GM23338 (cell line): Measurements from ENCODE around the gene NFILZ. TPM values are rescaled to one million over a fixed set of nuclear protein-coding genes. Genes with fewer than 3 reads are reported as not detected.

ENCODE experiments used
- ATAC-seq: fragments of 200-7000 bp; cut with Tn5 transposase; 3 replicates; pipeline ENCODE4 v1.9.1; 2020
- DNase-seq: peaks from one replicate; pipeline ENCODE4 v3.0.0-alpha.2; 2015; ENCODE audit warnings: low spot score
- H2AFZ ChIP-seq: fragments of 200-600 bp; sonication (generic); 2 replicates; pipeline ENCODE4 v1.8.0; 2016; ENCODE audit warnings: antibody characterized with exemption, mild to moderate bottlenecking, moderate library complexity
- H3F3A ChIP-seq: fragments of 200-600 bp; sonication (generic); replicated peaks from 2 replicates; pipeline ENCODE4 v1.8.0; 2017; ENCODE audit warnings: antibody characterized with exemption, mixed run types, low read depth
- H3K27ac ChIP-seq: fragments of 200-600 bp; sonication (generic); 2 replicates; pipeline ENCODE4 v1.6.1; 2016; ENCODE audit warnings: low read depth
- H3K27me3 ChIP-seq: fragments of 200-600 bp; sonication (generic); 2 replicates; pipeline ENCODE4 v1.8.0; 2016; ENCODE audit warnings: mild to moderate bottlenecking, mixed run types, moderate library complexity; ENCODE audit not compliant: insufficient read depth
- H3K36me3 ChIP-seq: fragments of 200-600 bp; sonication (generic); 2 replicates; pipeline ENCODE4 v1.8.0; 2016; ENCODE audit warnings: mild to moderate bottlenecking; ENCODE audit not compliant: insufficient read depth
- H3K4me1 ChIP-seq: fragments of 200-600 bp; sonication (generic); 2 replicates; pipeline ENCODE4 v1.8.0; 2016; ENCODE audit warnings: mild to moderate bottlenecking, moderate library complexity; ENCODE audit not compliant: insufficient read depth
- H3K4me2 ChIP-seq: fragments of 200-600 bp; sonication (generic); 2 replicates; pipeline ENCODE4 v1.7.1; 2017; ENCODE audit warnings: mixed run types
- H3K4me3 ChIP-seq: fragments of 200-600 bp; sonication (generic); 2 replicates; pipeline ENCODE4 v1.6.1; 2016; ENCODE audit warnings: mixed run types
- H3K79me2 ChIP-seq: fragments of 200-600 bp; sonication (generic); replicated peaks from 2 replicates; pipeline ENCODE4 v1.8.0; 2017; ENCODE audit warnings: mild to moderate bottlenecking; ENCODE audit not compliant: insufficient read depth
- H3K9me2 ChIP-seq: fragments of 200-600 bp; sonication (generic); 2 replicates; pipeline ENCODE4 v1.8.0; 2017; ENCODE audit not compliant: insufficient read depth
- H4K20me1 ChIP-seq: fragments of 200-600 bp; sonication (generic); replicated peaks from 2 replicates; pipeline ENCODE4 v1.8.0; 2017; ENCODE audit warnings: mild to moderate bottlenecking; ENCODE audit not compliant: insufficient read depth
- H3K27ac Mint-ChIP-seq: 2 replicates; pipeline ENCODE4 v1.8.0; 2020; ENCODE audit warnings: inconsistent platforms, mild to moderate bottlenecking, moderate library complexity, mixed read lengths
- H3K27me3 Mint-ChIP-seq: 3 replicates; pipeline ENCODE4 v1.8.0; 2022; ENCODE audit warnings: low read depth, mild to moderate bottlenecking, moderate library complexity, mixed read lengths, inconsistent platforms; ENCODE audit not compliant: insufficient read depth, poor library complexity
- H3K36me3 Mint-ChIP-seq: 3 replicates; pipeline ENCODE4 v1.8.0; 2021; ENCODE audit warnings: low read depth, mild to moderate bottlenecking, inconsistent platforms, moderate library complexity, mixed read lengths
- H3K4me1 Mint-ChIP-seq: 3 replicates; pipeline ENCODE4 v1.8.0; 2020; ENCODE audit warnings: mild to moderate bottlenecking, inconsistent platforms, mixed read lengths
- H3K4me3 Mint-ChIP-seq: 3 replicates; pipeline ENCODE4 v1.8.0; 2021; ENCODE audit warnings: moderate library complexity, mild to moderate bottlenecking, inconsistent platforms, mixed read lengths
- H3K9me3 Mint-ChIP-seq: 3 replicates; pipeline ENCODE4 v1.8.0; 2020; ENCODE audit warnings: moderate library complexity, mild to moderate bottlenecking, inconsistent platforms, mixed read lengths
- CREB1 ChIP-seq: fragments of 250-450 bp; sonication (Bioruptor Pico); IDR thresholded peaks from 2 replicates; pipeline ENCODE4 v1.5.0; 2020; ENCODE audit warnings: low read depth, mild to moderate bottlenecking, moderate library complexity
- NANOG ChIP-seq: IDR thresholded peaks from 2 replicates; pipeline ENCODE4 v1.6.1; 2016; ENCODE audit warnings: antibody characterized with exemption, borderline replicate concordance
- ZNF331 ChIP-seq: fragments of 250-450 bp; sonication (Bioruptor Pico); IDR thresholded peaks from 2 replicates; pipeline ENCODE4 v1.5.0; 2020; ENCODE audit warnings: low read depth, mild to moderate bottlenecking, moderate library complexity
- polyA plus RNA-seq: library from polyadenylated mRNA; unstranded; fragments of >200 nt; fragmentation: Nextera tagmentation; extraction: Ambion mirVana; gene quantifications from 2 replicates; pipeline ENCODE4 v1.2.1, GENCODE V29; 2016
- total RNA-seq: library from RNA; depleted of rRNA; stranded (reverse); fragments of >200 nt; shearing (Covaris generic); gene quantifications from 2 replicates; pipeline ENCODE4 v1.2.3, GENCODE V29; 2014
- TF ChIP-seq, protein P1 (sequence below): fragments of 250-450 bp; sonication (Bioruptor Pico); IDR thresholded peaks from 2 replicates; pipeline ENCODE4 v1.5.0; 2020; ENCODE audit warnings: mild to moderate bottlenecking, moderate library complexity

Gene NFILZ
- total and polyA plus RNA-seq, 2 experiments from 2014 or later = not detected

DNA sequence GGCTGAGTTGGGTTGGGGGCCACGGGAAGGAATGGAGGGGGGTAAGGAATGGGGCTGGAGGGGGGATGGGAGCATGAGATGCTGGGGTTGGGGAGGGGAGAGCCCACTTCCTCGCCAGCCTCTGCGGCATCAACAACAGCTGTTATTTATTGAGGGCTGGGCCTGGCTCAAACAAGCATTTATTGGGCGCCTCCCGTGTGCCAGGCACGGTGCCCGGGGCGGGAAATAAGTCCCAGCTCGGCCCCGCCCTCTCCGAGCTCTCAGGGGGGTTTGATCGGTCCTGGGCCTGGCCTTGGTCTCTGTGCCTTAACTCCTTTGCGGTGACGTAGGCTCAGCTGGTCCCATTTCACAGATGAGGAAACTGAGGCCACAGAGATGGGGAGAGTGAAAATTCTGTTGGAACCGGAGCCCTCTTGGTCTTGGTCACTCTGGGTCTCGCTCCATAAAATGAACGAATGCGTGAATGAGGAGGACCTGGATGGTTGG is 19.0 kb upstream of the NFILZ start (continued):
- TF ChIP-seq, protein P1, sequence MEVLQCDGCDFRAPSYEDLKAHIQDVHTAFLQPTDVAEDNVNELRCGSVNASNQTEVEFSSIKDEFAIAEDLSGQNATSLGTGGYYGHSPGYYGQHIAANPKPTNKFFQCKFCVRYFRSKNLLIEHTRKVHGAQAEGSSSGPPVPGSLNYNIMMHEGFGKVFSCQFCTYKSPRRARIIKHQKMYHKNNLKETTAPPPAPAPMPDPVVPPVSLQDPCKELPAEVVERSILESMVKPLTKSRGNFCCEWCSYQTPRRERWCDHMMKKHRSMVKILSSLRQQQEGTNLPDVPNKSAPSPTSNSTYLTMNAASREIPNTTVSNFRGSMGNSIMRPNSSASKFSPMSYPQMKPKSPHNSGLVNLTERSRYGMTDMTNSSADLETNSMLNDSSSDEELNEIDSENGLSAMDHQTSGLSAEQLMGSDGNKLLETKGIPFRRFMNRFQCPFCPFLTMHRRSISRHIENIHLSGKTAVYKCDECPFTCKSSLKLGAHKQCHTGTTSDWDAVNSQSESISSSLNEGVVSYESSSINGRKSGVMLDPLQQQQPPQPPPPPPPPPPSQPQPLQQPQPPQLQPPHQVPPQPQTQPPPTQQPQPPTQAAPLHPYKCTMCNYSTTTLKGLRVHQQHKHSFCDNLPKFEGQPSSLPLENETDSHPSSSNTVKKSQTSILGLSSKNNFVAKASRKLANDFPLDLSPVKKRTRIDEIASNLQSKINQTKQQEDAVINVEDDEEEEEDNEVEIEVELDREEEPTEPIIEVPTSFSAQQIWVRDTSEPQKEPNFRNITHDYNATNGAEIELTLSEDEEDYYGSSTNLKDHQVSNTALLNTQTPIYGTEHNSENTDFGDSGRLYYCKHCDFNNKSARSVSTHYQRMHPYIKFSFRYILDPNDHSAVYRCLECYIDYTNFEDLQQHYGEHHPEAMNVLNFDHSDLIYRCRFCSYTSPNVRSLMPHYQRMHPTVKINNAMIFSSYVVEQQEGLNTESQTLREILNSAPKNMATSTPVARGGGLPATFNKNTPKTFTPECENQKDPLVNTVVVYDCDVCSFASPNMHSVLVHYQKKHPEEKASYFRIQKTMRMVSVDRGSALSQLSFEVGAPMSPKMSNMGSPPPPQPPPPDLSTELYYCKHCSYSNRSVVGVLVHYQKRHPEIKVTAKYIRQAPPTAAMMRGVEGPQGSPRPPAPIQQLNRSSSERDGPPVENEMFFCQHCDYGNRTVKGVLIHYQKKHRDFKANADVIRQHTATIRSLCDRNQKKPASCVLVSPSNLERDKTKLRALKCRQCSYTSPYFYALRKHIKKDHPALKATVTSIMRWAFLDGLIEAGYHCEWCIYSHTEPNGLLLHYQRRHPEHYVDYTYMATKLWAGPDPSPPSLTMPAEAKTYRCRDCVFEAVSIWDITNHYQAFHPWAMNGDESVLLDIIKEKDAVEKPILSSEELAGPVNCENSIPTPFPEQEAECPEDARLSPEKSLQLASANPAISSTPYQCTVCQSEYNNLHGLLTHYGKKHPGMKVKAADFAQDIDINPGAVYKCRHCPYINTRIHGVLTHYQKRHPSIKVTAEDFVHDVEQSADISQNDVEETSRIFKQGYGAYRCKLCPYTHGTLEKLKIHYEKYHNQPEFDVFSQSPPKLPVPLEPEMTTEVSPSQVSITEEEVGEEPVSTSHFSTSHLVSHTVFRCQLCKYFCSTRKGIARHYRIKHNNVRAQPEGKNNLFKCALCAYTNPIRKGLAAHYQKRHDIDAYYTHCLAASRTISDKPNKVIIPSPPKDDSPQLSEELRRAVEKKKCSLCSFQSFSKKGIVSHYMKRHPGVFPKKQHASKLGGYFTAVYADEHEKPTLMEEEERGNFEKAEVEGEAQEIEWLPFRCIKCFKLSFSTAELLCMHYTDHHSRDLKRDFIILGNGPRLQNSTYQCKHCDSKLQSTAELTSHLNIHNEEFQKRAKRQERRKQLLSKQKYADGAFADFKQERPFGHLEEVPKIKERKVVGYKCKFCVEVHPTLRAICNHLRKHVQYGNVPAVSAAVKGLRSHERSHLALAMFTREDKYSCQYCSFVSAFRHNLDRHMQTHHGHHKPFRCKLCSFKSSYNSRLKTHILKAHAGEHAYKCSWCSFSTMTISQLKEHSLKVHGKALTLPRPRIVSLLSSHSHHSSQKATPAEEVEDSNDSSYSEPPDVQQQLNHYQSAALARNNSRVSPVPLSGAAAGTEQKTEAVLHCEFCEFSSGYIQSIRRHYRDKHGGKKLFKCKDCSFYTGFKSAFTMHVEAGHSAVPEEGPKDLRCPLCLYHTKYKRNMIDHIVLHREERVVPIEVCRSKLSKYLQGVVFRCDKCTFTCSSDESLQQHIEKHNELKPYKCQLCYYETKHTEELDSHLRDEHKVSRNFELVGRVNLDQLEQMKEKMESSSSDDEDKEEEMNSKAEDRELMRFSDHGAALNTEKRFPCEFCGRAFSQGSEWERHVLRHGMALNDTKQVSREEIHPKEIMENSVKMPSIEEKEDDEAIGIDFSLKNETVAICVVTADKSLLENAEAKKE (CRISPR knock-in tag) = no peak
- no peak for TF ChIP-seq NANOG

DNA sequence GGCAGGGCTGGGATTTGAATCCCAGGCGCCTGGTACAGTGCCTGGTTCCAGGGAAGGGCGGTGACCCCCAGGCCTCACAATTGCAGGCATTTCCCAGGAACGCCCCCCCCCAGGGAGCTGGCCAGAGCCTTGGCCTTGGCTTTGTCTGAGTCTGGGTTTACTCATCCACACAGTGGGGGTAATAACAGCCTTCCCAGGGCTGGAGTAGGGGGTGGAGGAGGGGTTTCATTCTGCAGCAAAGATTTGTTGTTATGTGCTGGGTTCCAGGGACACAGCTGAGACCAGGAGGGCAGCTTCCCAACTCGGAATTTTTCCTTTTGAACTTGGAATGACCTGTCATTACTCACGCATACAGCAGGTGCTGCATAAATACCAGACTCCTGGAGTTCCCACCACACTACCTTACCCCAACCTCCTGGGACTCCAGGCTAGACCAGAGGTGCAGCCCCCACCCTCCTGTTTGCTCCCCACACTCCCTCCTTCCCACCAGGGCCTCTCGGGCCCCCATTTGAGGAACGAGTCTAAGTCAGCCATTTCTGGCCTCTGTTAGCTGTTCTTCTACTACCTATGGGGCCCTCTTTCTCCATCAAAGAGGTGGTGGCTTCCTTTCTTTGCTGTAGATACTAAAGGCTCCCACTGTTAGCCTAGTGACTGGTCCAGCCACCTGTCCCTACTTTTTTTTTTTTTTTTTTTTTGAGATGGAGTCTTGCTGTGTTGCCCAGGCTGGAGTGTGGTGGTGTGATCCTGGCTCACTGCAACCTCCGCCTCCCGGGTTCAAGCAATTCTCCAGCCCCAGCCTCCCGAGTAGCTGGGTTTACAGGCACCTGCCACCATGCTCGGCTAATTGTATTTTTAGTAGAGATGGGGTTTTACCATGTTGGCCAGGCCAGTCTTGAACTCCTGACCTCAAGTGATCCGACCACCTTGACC is 18.3 kb upstream of the NFILZ start:
- Histone ChIP-seq H3K27ac (peak overlapping the region; percentile 94), H3K27me3 (no peaks in the 10 kb centered on the region), H4K20me1 (no peaks in the 10 kb centered on the region), H3K79me2 (peaks cover 28% of the 10 kb centered on the region), H3F3A (peaks cover 10% of the 10 kb centered on the region), H2AFZ (no peak overlapping the region), H3K36me3 (peaks cover 5% of the 10 kb centered on the region; the same call in 1 of the 2 replicates), H3K4me3 (peak overlapping the region; percentile 18; the same call in 1 of the 2 replicates), H3K4me2 (peak overlapping the region; percentile 75), H3K9me2 (no peaks in the 10 kb centered on the region), H3K4me1 (peaks cover 22% of the 10 kb centered on the region)
- Mint-ChIP-seq H3K36me3 (peaks cover 13% of the 10 kb centered on the region), H3K4me1 (peaks cover 32% of the 10 kb centered on the region), H3K9me3 (peaks cover 7% of the 10 kb centered on the region; the same call in 2 of the 3 replicates), H3K4me3 (peak overlapping the region; percentile 56), H3K27ac (peak overlapping the region; percentile 71; the same call in 1 of the 2 replicates), H3K27me3 (peaks cover 39% of the 10 kb centered on the region)
- peak; percentile 74 for DNase-seq
- peak; percentile 5; the same call in 2 of the 3 replicates for ATAC-seq
- TF ChIP-seq CREB1 (CRISPR knock-in tag) = no peak
- TF ChIP-seq ZNF331 (CRISPR knock-in tag) = no peak
